Ovary (tissue), 9 donors: Measurements from ENCODE around the gene XIRP2. TPM values are rescaled to one million over a fixed set of nuclear protein-coding genes. Genes with fewer than 3 reads are reported as not detected.

ENCODE experiments used
- DNase-seq, 5 donors: peaks; one replicate each; pipeline ENCODE4 v3.0.0-alpha.2; 2019 to 2020
- H3K27ac ChIP-seq, 2 donors: fragments of 200-600 bp; one replicate each; pipeline versions ENCODE4 v1.5.1 to v1.8.0; 2019 to 2022
- H3K27me3 ChIP-seq: fragments of 200-600 bp; one replicate; pipeline ENCODE4 v1.8.0; 2022
- H3K36me3 ChIP-seq: fragments of 200-600 bp; sonication (generic); one replicate; pipeline ENCODE4 v1.5.1; 2019
- H3K4me1 ChIP-seq: one replicate; pipeline ENCODE4 v1.8.1; 2013; ENCODE audit warnings: mild to moderate bottlenecking, moderate library complexity; ENCODE audit not compliant: insufficient read depth
- H3K4me3 ChIP-seq: fragments of 200-600 bp; sonication (generic); one replicate; pipeline ENCODE4 v1.5.1; 2017
- H3K9me3 ChIP-seq, 2 donors: fragments of 200-600 bp in 1 of 2; sonication (generic) in 1 of 2; one replicate each; pipeline versions ENCODE4 v1.5.1 to v1.8.1; 2013 to 2019; ENCODE audit warnings: mild to moderate bottlenecking in 1 of 2, moderate library complexity in 1 of 2
- EP300 ChIP-seq: sonication (generic); formaldehyde crosslinking; IDR thresholded peaks from one replicate; pipeline ENCODE4 v1.6.1; 2017; ENCODE audit warnings: antibody characterized with exemption
- POLR2A ChIP-seq: fragments of 450-650 bp; IDR thresholded peaks from one replicate; pipeline ENCODE4 v1.6.1; 2017; ENCODE audit warnings: antibody characterized with exemption, mild to moderate bottlenecking, moderate library complexity
- WGBS, 3 donors: extraction: QIAGEN DNeasy Blood & Tissue Kit in 1 of 3; methylation state at CpG; one replicate each; pipeline versions ENCODE4 v1.1.5 to v1.1.7; 2013 to 2017; 5-methylcytosine and 5-hydroxymethylcytosine counted together
- intact Hi-C, 4 donors: fragments of 100-400 bp; cut with DNase I; formaldehyde crosslinking; loops; one replicate each; pipeline versions ENCODE4 v1.11.0 to v1.15.1; 2022 to 2023
- polyA plus RNA-seq, 2 donors: library from polyadenylated mRNA; stranded (reverse); fragments of 200-250 nt in 1 of 2; fragments of 350-450 nt in 1 of 2; fragmentation: Illumina TruSeq in 1 of 2; extraction: RNeasy Lipid Tissue Mini Kit (QIAGEN cat#74804) in 1 of 2; gene quantifications; one replicate each; pipeline ENCODE4 v1.2.3, GENCODE V29; 2013 to 2014
- total RNA-seq, 7 donors: library from RNA; depleted of rRNA in 2 of 7; stranded (reverse); fragments of >200 nt in 2 of 7; fragmentation: NEBNext Ultra II Directional in 3 of 7; extraction: Animal tissue kit (Norgen Biotek cat#: 25700) in 3 of 7; gene quantifications; one replicate each; pipeline versions ENCODE4 v1.1.0 to v1.2.4, GENCODE V29; 2016 to 2023
- TF ChIP-seq, protein P1 (sequence below), 3 donors: fragments of 450-650 bp in 2 of 3; fragments of 200-600 bp in 1 of 3; IDR thresholded peaks; one replicate each; pipeline versions ENCODE4 v1.5.1 to v1.8.0; 2016 to 2022; ENCODE audit warnings: antibody characterized with exemption in 3 of 3, mild to moderate bottlenecking in 1 of 3
- donor health status: DM: no; HTN: no; CAD: no; lungs with moderate emphysema.
- donor health status: DM: no; HTN: no; CAD: no.
- donor health status: Bipolar disorder and iron deficiency.
- donor health status: DM: yes; HTN: yes; CAD: no.
- donor health status: DM: no; HTN: no; CAD: no.
- donor health status: DM: yes; HTN: yes; CAD: no.

Gene XIRP2
- total and polyA plus RNA-seq, 9 donors: 0.03 to 0.47 (median 0.12) TPM; not detected in 4

- no peaks in the 10 kb centered on the region for H3K27me3 ChIP-seq
- intact Hi-C loops: no loop called here
- H3K4me3 ChIP-seq: peak within 1 kb of the TSS; percentile 63
- no peaks in the 10 kb centered on the region for H3K9me3 ChIP-seq
- 0 to 1% (median 0%) methylated on average over 39 to 79 of the region's 79 CpGs for WGBS, 3 donors
- peak within 1 kb of the TSS; percentile 26 to 70 for H3K27ac ChIP-seq
- TF ChIP-seq, protein P1, sequence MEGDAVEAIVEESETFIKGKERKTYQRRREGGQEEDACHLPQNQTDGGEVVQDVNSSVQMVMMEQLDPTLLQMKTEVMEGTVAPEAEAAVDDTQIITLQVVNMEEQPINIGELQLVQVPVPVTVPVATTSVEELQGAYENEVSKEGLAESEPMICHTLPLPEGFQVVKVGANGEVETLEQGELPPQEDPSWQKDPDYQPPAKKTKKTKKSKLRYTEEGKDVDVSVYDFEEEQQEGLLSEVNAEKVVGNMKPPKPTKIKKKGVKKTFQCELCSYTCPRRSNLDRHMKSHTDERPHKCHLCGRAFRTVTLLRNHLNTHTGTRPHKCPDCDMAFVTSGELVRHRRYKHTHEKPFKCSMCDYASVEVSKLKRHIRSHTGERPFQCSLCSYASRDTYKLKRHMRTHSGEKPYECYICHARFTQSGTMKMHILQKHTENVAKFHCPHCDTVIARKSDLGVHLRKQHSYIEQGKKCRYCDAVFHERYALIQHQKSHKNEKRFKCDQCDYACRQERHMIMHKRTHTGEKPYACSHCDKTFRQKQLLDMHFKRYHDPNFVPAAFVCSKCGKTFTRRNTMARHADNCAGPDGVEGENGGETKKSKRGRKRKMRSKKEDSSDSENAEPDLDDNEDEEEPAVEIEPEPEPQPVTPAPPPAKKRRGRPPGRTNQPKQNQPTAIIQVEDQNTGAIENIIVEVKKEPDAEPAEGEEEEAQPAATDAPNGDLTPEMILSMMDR (IDR thresholded peaks at IDR 0.05): no peak
- no peak for TF ChIP-seq EP300
- no peak for TF ChIP-seq POLR2A
- no peaks in the 10 kb centered on the region for H3K36me3 ChIP-seq
- peaks cover 8% of the 10 kb centered on the region for H3K4me1 ChIP-seq
- DNase-seq: peak; percentile 76 to 89 (median 81)
These were observed 404.3 kb downstream of the XIRP2 start, which contains the start of gene B3GALT1 for GRCh38 chr2:167292430-167293171. Gene B3GALT1 (plus strand): TSS chr2:167293001.

- WGBS, 3 donors: 1 to 2% (median 1%) methylated on average over 41 to 68 of the region's 68 CpGs
- Histone ChIP-seq H3K36me3 (no peaks in the 10 kb centered on the region), H3K27ac (no peak overlapping the region), H3K9me3 (no peaks in the 10 kb centered on the region), H3K27me3 (no peaks in the 10 kb centered on the region), H3K4me3 (peak overlapping the region; percentile 63), H3K4me1 (peaks cover 8% of the 10 kb centered on the region)
- intact Hi-C loops: no loop called here
- TF ChIP-seq POLR2A (no peak), EP300 (no peak)
- TF ChIP-seq, protein P1 (IDR thresholded peaks at IDR 0.05): no peak
- peak in 1 of 5 donors; percentile 38 for DNase-seq
These were observed 405.0 kb downstream of the XIRP2 start for GRCh38 chr2:167293172-167293781.

DNA sequence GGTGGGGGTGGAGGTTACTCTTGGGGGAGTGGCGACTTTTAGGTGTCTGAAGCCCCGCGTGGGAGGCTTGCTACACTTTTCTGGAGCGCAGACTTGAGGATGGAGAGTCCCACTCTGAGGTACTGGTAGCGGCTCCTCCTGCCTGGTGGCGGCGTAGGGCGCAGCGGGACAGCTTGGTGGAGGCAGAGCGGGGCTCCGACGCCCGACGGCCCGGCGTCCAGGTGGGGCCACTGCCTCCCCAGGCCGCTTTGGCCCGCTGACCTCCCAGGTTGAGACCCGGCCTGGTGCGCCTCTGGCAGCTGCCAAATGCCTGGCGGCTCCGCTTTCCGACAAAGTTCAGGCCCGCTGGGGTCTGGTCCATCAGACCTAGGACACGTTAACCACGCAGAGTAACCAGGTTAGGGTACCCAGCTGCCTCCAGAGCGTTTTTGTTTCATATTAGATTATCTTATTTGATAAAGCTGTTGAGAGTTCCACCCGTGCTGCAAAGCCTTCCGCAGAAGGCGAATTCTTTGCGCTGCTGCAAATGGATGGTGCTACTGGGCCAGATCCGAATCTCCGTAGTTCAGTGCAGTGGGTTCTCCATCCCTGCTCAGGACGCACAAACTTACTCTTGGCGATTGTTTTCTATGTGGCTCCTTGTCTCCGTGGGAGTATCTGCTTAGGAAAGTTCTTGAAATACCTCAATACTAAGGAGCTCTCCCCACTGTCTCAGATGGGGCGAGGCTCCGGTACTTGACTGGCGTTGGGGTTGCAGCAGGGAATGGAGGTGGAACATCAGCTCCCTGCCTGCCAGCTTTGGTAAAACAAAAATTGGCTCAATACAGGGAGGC lies 405.9 kb downstream of the XIRP2 start:
- peaks cover 8% of the 10 kb centered on the region for H3K4me1 ChIP-seq
- H3K27me3 ChIP-seq: no peaks in the 10 kb centered on the region
- no peak overlapping the region for H3K27ac ChIP-seq
- TF ChIP-seq, protein P1 (IDR thresholded peaks at IDR 0.05): no peak
- no peak for TF ChIP-seq EP300
- no peak for TF ChIP-seq POLR2A
- H3K9me3 ChIP-seq: no peaks in the 10 kb centered on the region
- no peaks in the 10 kb centered on the region for H3K36me3 ChIP-seq
- peak in 3 of 5 donors; percentile 16 to 31 (median 22) for DNase-seq
- WGBS, 3 donors: 1 to 2% (median 2%) methylated on average over 39 of the region's 39 CpGs
- intact Hi-C loops: no loop called here
- peak overlapping the region; percentile 63 for H3K4me3 ChIP-seq

GRCh38 chr2:167294776-167295140 lies 406.5 kb downstream of the XIRP2 start:
- Histone ChIP-seq H3K4me3 (peak overlapping the region; percentile 63), H3K9me3 (no peaks in the 10 kb centered on the region), H3K27me3 (no peaks in the 10 kb centered on the region), H3K36me3 (no peaks in the 10 kb centered on the region), H3K4me1 (peaks cover 8% of the 10 kb centered on the region), H3K27ac (no peak overlapping the region)
- intact Hi-C loops: no loop called here
- 2 to 5% (median 3%) methylated on average over 5 of the region's 5 CpGs for WGBS, 3 donors
- no peak for DNase-seq
- no peak for TF ChIP-seq POLR2A
- TF ChIP-seq EP300: no peak
- TF ChIP-seq, protein P1 (IDR thresholded peaks at IDR 0.05): no peak
